ENCODE results near the gene RSPO4.

RSPO4 gene

GRCh38 chr20:1022871-1023270 lies 20.8 kb upstream of the RSPO4 start:
- no peak overlapping the region for H3K4me3 ChIP-seq (ENCODE audit: low read depth, low read length)
- H3K27ac ChIP-seq (ENCODE audit: low read depth, low read length), result no peak overlapping the region
- H2AFZ ChIP-seq (ENCODE audit: low read length, unreplicated experiment), result no peak overlapping the region
- no peaks in the 10 kb centered on the region for H3K79me2 ChIP-seq (ENCODE audit: control insufficient read depth, insufficient read depth, low read length, unreplicated experiment)
- no peaks in the 10 kb centered on the region for H3K4me1 ChIP-seq (ENCODE audit: control insufficient read depth, insufficient read depth, low read length, unreplicated experiment)
- no peaks in the 10 kb centered on the region for H3K36me3 ChIP-seq (ENCODE audit: insufficient read depth, low read length)
- H3K27me3 ChIP-seq (ENCODE audit: insufficient read depth, low read length), result peaks cover 64% of the 10 kb centered on the region

DNA sequence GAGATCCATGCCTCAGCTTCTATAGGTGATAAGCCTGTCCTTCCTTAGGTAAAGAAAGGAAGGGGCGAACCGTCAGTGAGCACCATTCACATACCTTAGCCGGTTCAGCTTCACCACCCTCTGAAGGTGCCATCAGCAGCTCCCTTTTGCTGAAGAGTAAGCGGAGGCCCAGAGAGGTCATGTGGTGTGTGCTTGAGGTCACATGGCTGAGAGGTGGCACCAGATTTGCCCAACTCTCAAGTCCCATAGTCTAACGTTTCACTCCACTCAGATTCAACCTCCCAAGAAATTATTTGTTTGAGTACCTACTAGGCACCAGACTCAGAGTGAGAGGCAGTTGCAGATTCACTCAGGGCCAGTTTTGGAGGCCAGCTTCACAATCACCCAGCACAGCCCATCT lies 18.5 kb upstream of the RSPO4 start:
- Histone ChIP-seq H3K27ac (ENCODE audit: low read depth, low read length) (no peak overlapping the region), H3K79me2 (ENCODE audit: control insufficient read depth, insufficient read depth, low read length, unreplicated experiment) (no peaks in the 10 kb centered on the region), H3K4me3 (ENCODE audit: low read depth, low read length) (no peak overlapping the region), H3K4me1 (ENCODE audit: control insufficient read depth, insufficient read depth, low read length, unreplicated experiment) (no peaks in the 10 kb centered on the region), H2AFZ (ENCODE audit: low read length, unreplicated experiment) (no peak overlapping the region), H3K36me3 (ENCODE audit: insufficient read depth, low read length) (no peaks in the 10 kb centered on the region), H3K27me3 (ENCODE audit: insufficient read depth, low read length) (peaks cover 68% of the 10 kb centered on the region)

DNA sequence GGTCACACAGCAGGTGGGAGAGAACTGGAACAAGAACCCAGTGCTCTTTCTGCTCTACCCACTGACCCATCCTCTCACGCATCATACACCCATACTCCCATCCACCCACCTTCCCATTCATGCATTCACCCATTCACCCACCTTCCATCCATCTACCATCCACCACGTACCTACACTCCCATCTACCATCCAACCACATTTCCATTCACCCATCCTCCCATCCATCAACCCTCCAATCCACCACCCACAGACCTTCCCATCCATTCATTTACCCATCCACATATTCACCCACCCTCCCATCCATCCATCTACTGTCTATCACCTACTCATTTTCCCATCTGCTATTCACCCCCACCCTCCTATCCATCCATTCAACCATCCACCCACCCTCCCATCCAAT lies 17.2 kb upstream of the RSPO4 start:
- no peaks in the 10 kb centered on the region for H3K79me2 ChIP-seq (ENCODE audit: control insufficient read depth, insufficient read depth, low read length, unreplicated experiment)
- H3K27me3 ChIP-seq (ENCODE audit: insufficient read depth, low read length), result peaks cover 64% of the 10 kb centered on the region
- no peak overlapping the region for H3K4me3 ChIP-seq (ENCODE audit: low read depth, low read length)
- no peak overlapping the region for H3K27ac ChIP-seq (ENCODE audit: low read depth, low read length)
- H2AFZ ChIP-seq (ENCODE audit: low read length, unreplicated experiment), result no peak overlapping the region
- no peaks in the 10 kb centered on the region for H3K4me1 ChIP-seq (ENCODE audit: control insufficient read depth, insufficient read depth, low read length, unreplicated experiment)
- no peaks in the 10 kb centered on the region for H3K36me3 ChIP-seq (ENCODE audit: insufficient read depth, low read length)

GRCh38 chr20:1017677-1018076 lies 15.6 kb upstream of the RSPO4 start:
- Histone ChIP-seq H3K36me3 (ENCODE audit: insufficient read depth, low read length) (no peaks in the 10 kb centered on the region), H3K79me2 (ENCODE audit: control insufficient read depth, insufficient read depth, low read length, unreplicated experiment) (no peaks in the 10 kb centered on the region), H3K4me1 (ENCODE audit: control insufficient read depth, insufficient read depth, low read length, unreplicated experiment) (no peaks in the 10 kb centered on the region), H3K27me3 (ENCODE audit: insufficient read depth, low read length) (peaks cover 52% of the 10 kb centered on the region), H2AFZ (ENCODE audit: low read length, unreplicated experiment) (no peak overlapping the region), H3K27ac (ENCODE audit: low read depth, low read length) (no peak overlapping the region), H3K4me3 (ENCODE audit: low read depth, low read length) (no peak overlapping the region)

- Histone ChIP-seq H2AFZ (ENCODE audit: low read length, unreplicated experiment) (no peak overlapping the region), H3K4me3 (ENCODE audit: low read depth, low read length) (no peak overlapping the region), H3K4me1 (ENCODE audit: control insufficient read depth, insufficient read depth, low read length, unreplicated experiment) (no peaks in the 10 kb centered on the region), H3K27me3 (ENCODE audit: insufficient read depth, low read length) (peaks cover 42% of the 10 kb centered on the region), H3K79me2 (ENCODE audit: control insufficient read depth, insufficient read depth, low read length, unreplicated experiment) (no peaks in the 10 kb centered on the region), H3K36me3 (ENCODE audit: insufficient read depth, low read length) (no peaks in the 10 kb centered on the region), H3K27ac (ENCODE audit: low read depth, low read length) (no peak overlapping the region)
These were observed 13.1 kb upstream of the RSPO4 start for GRCh38 chr20:1015181-1015580.

DNA sequence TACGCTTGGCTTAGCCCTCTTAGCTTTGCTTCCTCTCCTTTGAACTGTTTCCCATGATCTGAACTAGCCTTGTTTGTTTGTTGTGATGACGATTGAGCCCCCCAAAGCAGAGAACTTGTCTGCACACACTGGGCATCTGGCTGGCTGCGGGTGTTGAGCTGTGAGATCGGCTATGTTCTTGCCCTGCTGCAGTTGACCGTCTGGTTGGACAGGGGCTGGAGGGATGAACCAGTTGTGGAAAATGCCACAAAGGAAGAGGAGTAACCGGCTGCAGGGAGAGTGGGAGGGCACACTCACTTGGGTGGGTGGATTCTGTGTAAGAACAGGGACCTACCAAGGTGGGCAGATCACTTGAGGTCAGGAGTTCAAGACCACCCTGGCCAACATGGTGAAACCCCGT lies 12.4 kb upstream of the RSPO4 start:
- Histone ChIP-seq H2AFZ (ENCODE audit: low read length, unreplicated experiment) (no peak overlapping the region), H3K4me1 (ENCODE audit: control insufficient read depth, insufficient read depth, low read length, unreplicated experiment) (no peaks in the 10 kb centered on the region), H3K4me3 (ENCODE audit: low read depth, low read length) (no peak overlapping the region), H3K27me3 (ENCODE audit: insufficient read depth, low read length) (peaks cover 44% of the 10 kb centered on the region), H3K36me3 (ENCODE audit: insufficient read depth, low read length) (no peaks in the 10 kb centered on the region), H3K79me2 (ENCODE audit: control insufficient read depth, insufficient read depth, low read length, unreplicated experiment) (no peaks in the 10 kb centered on the region), H3K27ac (ENCODE audit: low read depth, low read length) (no peak overlapping the region)

GRCh38 chr20:1013566-1014340 lies 11.6 kb upstream of the RSPO4 start:
- H3K4me3 ChIP-seq (ENCODE audit: low read depth, low read length), result no peak overlapping the region
- H3K27me3 ChIP-seq (ENCODE audit: insufficient read depth, low read length), result peaks cover 46% of the 10 kb centered on the region
- no peak overlapping the region for H3K27ac ChIP-seq (ENCODE audit: low read depth, low read length)

GRCh38 chr20:1012359-1013168 lies 10.5 kb upstream of the RSPO4 start:
- Histone ChIP-seq H3K27ac (ENCODE audit: low read depth, low read length) (no peak overlapping the region), H3K36me3 (ENCODE audit: insufficient read depth, low read length) (no peaks in the 10 kb centered on the region), H3K27me3 (ENCODE audit: insufficient read depth, low read length) (peaks cover 50% of the 10 kb centered on the region), H2AFZ (ENCODE audit: low read length, unreplicated experiment) (no peak overlapping the region), H3K79me2 (ENCODE audit: control insufficient read depth, insufficient read depth, low read length, unreplicated experiment) (no peaks in the 10 kb centered on the region), H3K4me1 (ENCODE audit: control insufficient read depth, insufficient read depth, low read length, unreplicated experiment) (no peaks in the 10 kb centered on the region), H3K4me3 (ENCODE audit: low read depth, low read length) (no peak overlapping the region)

More at GRCh38 chr20:1013566-1014340, 11.6 kb upstream of the RSPO4 start:
- no peaks in the 10 kb centered on the region for H3K36me3 ChIP-seq (ENCODE audit: insufficient read depth, low read length)
- no peak overlapping the region for H2AFZ ChIP-seq (ENCODE audit: low read length, unreplicated experiment)
- no peaks in the 10 kb centered on the region for H3K4me1 ChIP-seq (ENCODE audit: control insufficient read depth, insufficient read depth, low read length, unreplicated experiment)
- H3K79me2 ChIP-seq (ENCODE audit: control insufficient read depth, insufficient read depth, low read length, unreplicated experiment), result no peaks in the 10 kb centered on the region

GRCh38 chr20:1010659-1011058 lies 8.5 kb upstream of the RSPO4 start:
- Histone ChIP-seq H3K27ac (ENCODE audit: low read depth, low read length) (no peak overlapping the region), H3K36me3 (ENCODE audit: insufficient read depth, low read length) (no peaks in the 10 kb centered on the region), H3K4me3 (ENCODE audit: low read depth, low read length) (no peak overlapping the region), H3K79me2 (ENCODE audit: control insufficient read depth, insufficient read depth, low read length, unreplicated experiment) (no peaks in the 10 kb centered on the region), H2AFZ (ENCODE audit: low read length, unreplicated experiment) (no peak overlapping the region), H3K4me1 (ENCODE audit: control insufficient read depth, insufficient read depth, low read length, unreplicated experiment) (no peaks in the 10 kb centered on the region), H3K27me3 (ENCODE audit: insufficient read depth, low read length) (peaks cover 47% of the 10 kb centered on the region)

- H2AFZ ChIP-seq (ENCODE audit: low read length, unreplicated experiment), result no peak overlapping the region
- H3K4me1 ChIP-seq (ENCODE audit: control insufficient read depth, insufficient read depth, low read length, unreplicated experiment), result no peaks in the 10 kb centered on the region
- no peak overlapping the region for H3K27ac ChIP-seq (ENCODE audit: low read depth, low read length)
- no peak overlapping the region for H3K4me3 ChIP-seq (ENCODE audit: low read depth, low read length)
- H3K36me3 ChIP-seq (ENCODE audit: insufficient read depth, low read length), result no peaks in the 10 kb centered on the region
- peaks cover 71% of the 10 kb centered on the region for H3K27me3 ChIP-seq (ENCODE audit: insufficient read depth, low read length)
- no peaks in the 10 kb centered on the region for H3K79me2 ChIP-seq (ENCODE audit: control insufficient read depth, insufficient read depth, low read length, unreplicated experiment)
These were observed 3.4 kb upstream of the RSPO4 start for GRCh38 chr20:1005452-1006027.

All from ACC112 (cell line).